K562 (cell line): Measurements from ENCODE around the gene IBA57. TPM values are rescaled to one million over a fixed set of nuclear protein-coding genes. Genes with fewer than 3 reads are reported as not detected.

Experiments
- FOXK2 ChIP-seq, 2 experiments: fragments of 450-650 bp; IDR thresholded peaks in 1 of 2; conservative IDR thresholded peaks in 1 of 2; 2 replicates each; pipeline ENCODE4 v1.6.1; 2016; ENCODE audit warnings: low read depth in 2 of 2, mild to moderate bottlenecking in 1 of 2
- MTA3 ChIP-seq: fragments of 450-650 bp; formaldehyde crosslinking; IDR thresholded peaks from 2 replicates; pipeline ENCODE4 v1.6.1; 2017; ENCODE audit warnings: mild to moderate bottlenecking, borderline replicate concordance
- NRF1 ChIP-seq, 2 experiments: fragments of 450-650 bp; IDR thresholded peaks in 1 of 2; conservative IDR thresholded peaks in 1 of 2; 2 replicates each; pipeline ENCODE4 v1.6.1; 2014; ENCODE audit warnings: mild to moderate bottlenecking in 2 of 2
- SMARCB1 ChIP-seq: IDR thresholded peaks from 2 replicates; pipeline ENCODE4 v1.6.1; 2011; ENCODE audit warnings: improper control_type of control experiment, low read depth; ENCODE audit not compliant: insufficient read length
- ZNF3 ChIP-seq: fragments of 250-450 bp; sonication (Bioruptor Pico); IDR thresholded peaks from 2 replicates; pipeline ENCODE4 v1.5.0; 2021; ENCODE audit warnings: mild to moderate bottlenecking, moderate library complexity
- polyA plus RNA-seq, 8 experiments: library from polyadenylated mRNA; depleted of rRNA in 4 of 8; stranded (reverse) in 5 of 8; unstranded in 3 of 8; fragments of >200 nt; fragmentation: Nextera tagmentation in 2 of 8; fragmentation: Illumina TruSeq in 1 of 8; extraction: Ambion mirVana in 2 of 8; extraction: Trizol in 1 of 8; gene quantifications; 2 replicates each; pipeline versions ENCODE4 v1.2.1 to v1.2.3, GENCODE V29; 2011 to 2014; ENCODE audit warnings: inconsistent platforms in 1 of 8, missing spikeins in 1 of 8
- total RNA-seq, 7 experiments: library from RNA; depleted of rRNA in 6 of 7; stranded (reverse); fragments of >200 nt in 6 of 7; fragmentation: Illumina TruSeq in 2 of 7; extraction: Trizol in 2 of 7; gene quantifications; 2 replicates each; pipeline versions ENCODE4 v1.2.1 to v1.2.3, GENCODE V29; 2011 to 2021; ENCODE audit warnings: low replicate concordance in 1 of 7
- TF ChIP-seq, protein P1 (sequence below), 2 experiments: IDR thresholded peaks in 1 of 2; conservative IDR thresholded peaks in 1 of 2; 2 replicates each; pipeline ENCODE4 v1.6.1; 2016; ENCODE audit warnings: low read depth in 2 of 2, mild to moderate bottlenecking in 1 of 2, missing compliant biosample characterization in 1 of 2, missing genetic modification characterization in 1 of 2, moderate library complexity in 1 of 2
- TF ChIP-seq, protein P2 (sequence below): sonication (generic); formaldehyde crosslinking; IDR thresholded peaks from 2 replicates; pipeline ENCODE4 v1.9.0; 2022; ENCODE audit warnings: mild to moderate bottlenecking, missing genetic modification reagents
- TF ChIP-seq, protein P3 (sequence below): fragments of 250-450 bp; sonication (Bioruptor Pico); IDR thresholded peaks from 2 replicates; pipeline ENCODE4 v1.9.0; 2021; ENCODE audit warnings: mild to moderate bottlenecking, inconsistent platforms
- TF ChIP-seq, protein P4 (sequence below): fragments of 450-650 bp; IDR thresholded peaks from 2 replicates; pipeline ENCODE4 v1.7.1; 2018; ENCODE audit warnings: mild to moderate bottlenecking, low read depth; ENCODE audit not compliant: partially characterized antibody

The IBA57 gene
- total and polyA plus RNA-seq, 9 of the 15 experiments (the other 6 are each of a cell fraction or from before 2014, with no cell fraction given) = 0.77 to 15.5 (median 2.7) TPM

DNA sequence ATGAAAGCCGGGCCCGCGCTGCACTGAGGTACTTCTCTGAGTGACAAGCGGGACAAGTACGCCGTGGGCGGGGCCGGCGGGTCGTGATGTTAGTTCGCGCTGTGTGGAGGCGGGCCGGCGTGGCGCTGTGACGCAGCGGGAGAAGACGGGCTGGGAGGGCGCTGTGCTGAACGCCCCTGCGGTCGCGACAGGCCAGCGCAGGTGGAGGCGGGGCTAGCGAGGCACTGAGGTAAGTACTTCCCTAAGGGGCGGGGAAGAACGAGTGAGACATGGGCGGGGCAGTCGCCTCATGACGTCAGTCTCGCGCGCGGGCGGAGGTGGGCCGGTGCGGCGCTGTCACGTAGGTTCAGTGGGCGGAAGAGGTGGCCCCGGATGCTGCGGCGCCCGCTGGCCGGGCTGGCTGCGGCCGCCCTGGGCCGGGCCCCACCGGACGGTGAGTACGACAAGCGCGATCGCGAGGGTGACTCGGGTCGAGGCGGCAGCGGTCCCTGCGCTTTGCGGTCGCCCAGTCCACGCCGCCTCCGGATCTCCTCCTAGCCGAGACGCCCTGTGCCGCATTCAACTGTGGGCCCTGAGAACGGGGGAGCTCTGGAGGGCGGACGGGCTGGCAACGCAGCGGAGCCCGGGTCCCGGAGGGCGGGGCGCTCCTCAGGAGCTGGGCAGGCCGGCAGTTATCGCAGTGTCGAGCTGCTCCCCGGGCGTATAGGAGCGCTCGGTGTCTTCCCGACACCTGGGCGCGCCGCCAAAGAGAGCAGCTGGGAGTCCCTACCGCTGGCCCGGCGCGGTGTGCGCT, 25.5 kb upstream of the IBA57 start, which contains the start of gene GUK1 (continued):
- TF ChIP-seq, protein P1, sequence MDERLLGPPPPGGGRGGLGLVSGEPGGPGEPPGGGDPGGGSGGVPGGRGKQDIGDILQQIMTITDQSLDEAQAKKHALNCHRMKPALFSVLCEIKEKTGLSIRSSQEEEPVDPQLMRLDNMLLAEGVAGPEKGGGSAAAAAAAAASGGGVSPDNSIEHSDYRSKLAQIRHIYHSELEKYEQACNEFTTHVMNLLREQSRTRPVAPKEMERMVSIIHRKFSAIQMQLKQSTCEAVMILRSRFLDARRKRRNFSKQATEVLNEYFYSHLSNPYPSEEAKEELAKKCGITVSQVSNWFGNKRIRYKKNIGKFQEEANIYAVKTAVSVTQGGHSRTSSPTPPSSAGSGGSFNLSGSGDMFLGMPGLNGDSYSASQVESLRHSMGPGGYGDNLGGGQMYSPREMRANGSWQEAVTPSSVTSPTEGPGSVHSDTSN (CRISPR knock-in tag; IDR thresholded peaks at IDR 0.05; ENCODE audit: low read depth) = peak; percentile 90
- TF ChIP-seq, protein P1 (tag; conservative IDR thresholded peaks at IDR 0.05; ENCODE audit: low read depth) = peak; percentile 95
- TF ChIP-seq FOXK2 (conservative IDR thresholded peaks at IDR 0.05 in 1 of 2, IDR thresholded peaks at IDR 0.05 in 1 of 2; ENCODE audit: low read depth in 2 of 2) (peak; percentile 78 to 79; a peak in 2 of 4 replicates), ZNF3 (CRISPR knock-in tag) (no peak), NRF1 (conservative IDR thresholded peaks at IDR 0.05 in 1 of 2, IDR thresholded peaks at IDR 0.05 in 1 of 2) (peak; percentile 95 to 96), MTA3 (peak; percentile 98), SMARCB1 (no peak)
- TF ChIP-seq, protein P2, sequence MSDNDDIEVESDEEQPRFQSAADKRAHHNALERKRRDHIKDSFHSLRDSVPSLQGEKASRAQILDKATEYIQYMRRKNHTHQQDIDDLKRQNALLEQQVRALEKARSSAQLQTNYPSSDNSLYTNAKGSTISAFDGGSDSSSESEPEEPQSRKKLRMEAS (CRISPR knock-in tag) = peak; percentile 87
- TF ChIP-seq, protein P3, sequence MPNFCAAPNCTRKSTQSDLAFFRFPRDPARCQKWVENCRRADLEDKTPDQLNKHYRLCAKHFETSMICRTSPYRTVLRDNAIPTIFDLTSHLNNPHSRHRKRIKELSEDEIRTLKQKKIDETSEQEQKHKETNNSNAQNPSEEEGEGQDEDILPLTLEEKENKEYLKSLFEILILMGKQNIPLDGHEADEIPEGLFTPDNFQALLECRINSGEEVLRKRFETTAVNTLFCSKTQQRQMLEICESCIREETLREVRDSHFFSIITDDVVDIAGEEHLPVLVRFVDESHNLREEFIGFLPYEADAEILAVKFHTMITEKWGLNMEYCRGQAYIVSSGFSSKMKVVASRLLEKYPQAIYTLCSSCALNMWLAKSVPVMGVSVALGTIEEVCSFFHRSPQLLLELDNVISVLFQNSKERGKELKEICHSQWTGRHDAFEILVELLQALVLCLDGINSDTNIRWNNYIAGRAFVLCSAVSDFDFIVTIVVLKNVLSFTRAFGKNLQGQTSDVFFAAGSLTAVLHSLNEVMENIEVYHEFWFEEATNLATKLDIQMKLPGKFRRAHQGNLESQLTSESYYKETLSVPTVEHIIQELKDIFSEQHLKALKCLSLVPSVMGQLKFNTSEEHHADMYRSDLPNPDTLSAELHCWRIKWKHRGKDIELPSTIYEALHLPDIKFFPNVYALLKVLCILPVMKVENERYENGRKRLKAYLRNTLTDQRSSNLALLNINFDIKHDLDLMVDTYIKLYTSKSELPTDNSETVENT (CRISPR knock-in tag) = peak; percentile 40; the same call in 1 of the 2 replicates
- TF ChIP-seq, protein P4, sequence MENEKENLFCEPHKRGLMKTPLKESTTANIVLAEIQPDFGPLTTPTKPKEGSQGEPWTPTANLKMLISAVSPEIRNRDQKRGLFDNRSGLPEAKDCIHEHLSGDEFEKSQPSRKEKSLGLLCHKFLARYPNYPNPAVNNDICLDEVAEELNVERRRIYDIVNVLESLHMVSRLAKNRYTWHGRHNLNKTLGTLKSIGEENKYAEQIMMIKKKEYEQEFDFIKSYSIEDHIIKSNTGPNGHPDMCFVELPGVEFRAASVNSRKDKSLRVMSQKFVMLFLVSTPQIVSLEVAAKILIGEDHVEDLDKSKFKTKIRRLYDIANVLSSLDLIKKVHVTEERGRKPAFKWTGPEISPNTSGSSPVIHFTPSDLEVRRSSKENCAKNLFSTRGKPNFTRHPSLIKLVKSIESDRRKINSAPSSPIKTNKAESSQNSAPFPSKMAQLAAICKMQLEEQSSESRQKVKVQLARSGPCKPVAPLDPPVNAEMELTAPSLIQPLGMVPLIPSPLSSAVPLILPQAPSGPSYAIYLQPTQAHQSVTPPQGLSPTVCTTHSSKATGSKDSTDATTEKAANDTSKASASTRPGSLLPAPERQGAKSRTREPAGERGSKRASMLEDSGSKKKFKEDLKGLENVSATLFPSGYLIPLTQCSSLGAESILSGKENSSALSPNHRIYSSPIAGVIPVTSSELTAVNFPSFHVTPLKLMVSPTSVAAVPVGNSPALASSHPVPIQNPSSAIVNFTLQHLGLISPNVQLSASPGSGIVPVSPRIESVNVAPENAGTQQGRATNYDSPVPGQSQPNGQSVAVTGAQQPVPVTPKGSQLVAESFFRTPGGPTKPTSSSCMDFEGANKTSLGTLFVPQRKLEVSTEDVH = peak; percentile 75
